SK-N-MC (cell line): ENCODE data around the gene PTPRK.

Experiments used
- EZH2 ChIP-seq: fragments of 200-600 bp; sonication (generic); IDR thresholded peaks from one replicate; pipeline ENCODE4 v1.6.1; 2017; ENCODE audit warnings: antibody characterized with exemption
- FOXP2 ChIP-seq: optimal IDR thresholded peaks from 2 replicates; pipeline ENCODE3; 2011; ENCODE audit warnings: mild to moderate bottlenecking, moderate library complexity; ENCODE audit not compliant: insufficient read depth; ENCODE audit errors: extremely low read length, control extremely low read depth
- POLR2AphosphoS5 ChIP-seq: IDR thresholded peaks from 2 replicates; pipeline ENCODE4 v1.6.1; 2012; ENCODE audit warnings: mild to moderate bottlenecking, low read depth, low read length, borderline replicate concordance

DNA sequence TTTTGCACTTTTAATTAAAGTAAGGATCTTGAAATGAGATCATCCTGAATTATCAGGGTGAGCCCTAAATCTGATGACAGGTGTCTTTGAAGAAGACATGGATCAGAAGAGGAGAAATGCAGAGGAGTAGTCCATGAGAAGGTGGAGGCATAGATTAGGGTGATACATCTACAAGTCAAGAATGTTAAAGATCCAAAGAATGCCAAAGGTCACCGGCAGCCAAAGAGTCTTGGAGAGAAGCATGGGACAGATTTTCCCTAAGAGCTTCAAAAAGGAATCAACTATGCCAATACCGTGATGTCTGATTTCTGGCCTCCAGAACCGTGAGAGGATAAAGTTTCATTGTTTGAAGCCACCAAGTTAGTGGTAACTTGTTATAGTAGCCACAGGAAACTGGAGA lies 560.5 kb downstream of the PTPRK start:
- TF ChIP-seq POLR2AphosphoS5: no peak
- TF ChIP-seq FOXP2: no peak
- no peak for TF ChIP-seq EZH2
